Measurements from ENCODE around the gene CLTC.
"Not testable (repeated sequence)": the region's sequence is repeated elsewhere in the genome, so short reads cannot be mapped to it uniquely, and the experiment has no call there.

The CLTC gene

GRCh38 chr17:59619298-59620063, at the start of gene CLTC:
Gene CLTC (plus strand): TSS chr17:59619895. CDS start chr17:59620132, 237 bp downstream.
- Histone ChIP-seq H3K9me3 (ENCODE audit: control insufficient read depth in 2 of 2, low read length in 2 of 2) (no peaks in the 10 kb centered on the region), H3K9ac (ENCODE audit: low read depth in 1 of 2, low read length in 2 of 2) (peak within 1 kb of the TSS; percentile 92 to 99), H3K4me1 (ENCODE audit: control insufficient read depth in 2 of 2, insufficient read depth in 2 of 2, low read length in 2 of 2) (peaks cover 32 to 41% of the 10 kb centered on the region in 2 donors), H3K36me3 (ENCODE audit: control insufficient read depth in 2 of 2, insufficient read depth in 2 of 2, low read length in 2 of 2) (no peaks in the 10 kb centered on the region), H3K27ac (ENCODE audit: low read depth in 2 of 2, low read length in 2 of 2) (peak within 1 kb of the TSS; percentile 98 to 99), H3K4me3 (ENCODE audit: low read length in 2 of 2) (peak within 1 kb of the TSS; percentile 98 to 100), H3K27me3 (ENCODE audit: control insufficient read depth in 2 of 2, insufficient read depth in 2 of 2, low read length in 2 of 2) (no peaks in the 10 kb centered on the region)

- no peak overlapping the region for H3K4me3 ChIP-seq (ENCODE audit: low read length in 2 of 2)
- peaks cover 0 to 4% of the 10 kb centered on the region in 2 donors for H3K36me3 ChIP-seq (ENCODE audit: control insufficient read depth in 2 of 2, insufficient read depth in 2 of 2, low read length in 2 of 2)
- no peaks in the 10 kb centered on the region for H3K4me1 ChIP-seq (ENCODE audit: control insufficient read depth in 2 of 2, insufficient read depth in 2 of 2, low read length in 2 of 2)
- H3K9ac ChIP-seq (ENCODE audit: low read depth in 1 of 2, low read length in 2 of 2), result no peak overlapping the region
- no peak overlapping the region for H3K27ac ChIP-seq (ENCODE audit: low read depth in 2 of 2, low read length in 2 of 2)
- H3K9me3 ChIP-seq (ENCODE audit: control insufficient read depth in 2 of 2, low read length in 2 of 2), result no peaks in the 10 kb centered on the region
- H3K27me3 ChIP-seq (ENCODE audit: control insufficient read depth in 2 of 2, insufficient read depth in 2 of 2, low read length in 2 of 2), result no peaks in the 10 kb centered on the region
These were observed 47.3 kb upstream of the CLTC start for GRCh38 chr17:59572301-59572924.

GRCh38 chr17:59584168-59584567, 35.5 kb upstream of the CLTC start:
- not testable (repeated sequence) for H3K4me1 ChIP-seq (ENCODE audit: control insufficient read depth in 2 of 2, insufficient read depth in 2 of 2, low read length in 2 of 2); H3K9me3 ChIP-seq (ENCODE audit: control insufficient read depth in 2 of 2, low read length in 2 of 2)

GRCh38 chr17:59600169-59600568, 19.5 kb upstream of the CLTC start:
- peaks cover 16 to 30% of the 10 kb centered on the region in 2 donors for H3K36me3 ChIP-seq (ENCODE audit: control insufficient read depth in 2 of 2, insufficient read depth in 2 of 2, low read length in 2 of 2)
- H3K27me3 ChIP-seq (ENCODE audit: control insufficient read depth in 2 of 2, insufficient read depth in 2 of 2, low read length in 2 of 2), result no peaks in the 10 kb centered on the region
- H3K9ac ChIP-seq (ENCODE audit: low read depth in 1 of 2, low read length in 2 of 2), result no peak overlapping the region
- no peak overlapping the region for H3K4me3 ChIP-seq (ENCODE audit: low read length in 2 of 2)
- H3K4me1 ChIP-seq (ENCODE audit: control insufficient read depth in 2 of 2, insufficient read depth in 2 of 2, low read length in 2 of 2), result no peaks in the 10 kb centered on the region
- no peak overlapping the region for H3K27ac ChIP-seq (ENCODE audit: low read depth in 2 of 2, low read length in 2 of 2)
- no peaks in the 10 kb centered on the region for H3K9me3 ChIP-seq (ENCODE audit: control insufficient read depth in 2 of 2, low read length in 2 of 2)

More at GRCh38 chr17:59584168-59584567, 35.5 kb upstream of the CLTC start:
- H3K4me3 ChIP-seq (ENCODE audit: low read length in 2 of 2); H3K27ac ChIP-seq (ENCODE audit: low read depth in 2 of 2, low read length in 2 of 2); H3K36me3 ChIP-seq (ENCODE audit: control insufficient read depth in 2 of 2, insufficient read depth in 2 of 2, low read length in 2 of 2); H3K27me3 ChIP-seq (ENCODE audit: control insufficient read depth in 2 of 2, insufficient read depth in 2 of 2, low read length in 2 of 2); H3K9ac ChIP-seq (ENCODE audit: low read depth in 1 of 2, low read length in 2 of 2): not testable (repeated sequence)

GRCh38 chr17:59601130-59601529, 18.6 kb upstream of the CLTC start:
- H3K9me3 ChIP-seq (ENCODE audit: control insufficient read depth in 2 of 2, low read length in 2 of 2), result no peaks in the 10 kb centered on the region
- H3K4me3 ChIP-seq (ENCODE audit: low read length in 2 of 2), result no peak overlapping the region
- no peak overlapping the region for H3K27ac ChIP-seq (ENCODE audit: low read depth in 2 of 2, low read length in 2 of 2)
- no peaks in the 10 kb centered on the region for H3K27me3 ChIP-seq (ENCODE audit: control insufficient read depth in 2 of 2, insufficient read depth in 2 of 2, low read length in 2 of 2)
- no peaks in the 10 kb centered on the region for H3K4me1 ChIP-seq (ENCODE audit: control insufficient read depth in 2 of 2, insufficient read depth in 2 of 2, low read length in 2 of 2)
- no peak overlapping the region for H3K9ac ChIP-seq (ENCODE audit: low read depth in 1 of 2, low read length in 2 of 2)
- peaks cover 22 to 39% of the 10 kb centered on the region in 2 donors for H3K36me3 ChIP-seq (ENCODE audit: control insufficient read depth in 2 of 2, insufficient read depth in 2 of 2, low read length in 2 of 2)

DNA sequence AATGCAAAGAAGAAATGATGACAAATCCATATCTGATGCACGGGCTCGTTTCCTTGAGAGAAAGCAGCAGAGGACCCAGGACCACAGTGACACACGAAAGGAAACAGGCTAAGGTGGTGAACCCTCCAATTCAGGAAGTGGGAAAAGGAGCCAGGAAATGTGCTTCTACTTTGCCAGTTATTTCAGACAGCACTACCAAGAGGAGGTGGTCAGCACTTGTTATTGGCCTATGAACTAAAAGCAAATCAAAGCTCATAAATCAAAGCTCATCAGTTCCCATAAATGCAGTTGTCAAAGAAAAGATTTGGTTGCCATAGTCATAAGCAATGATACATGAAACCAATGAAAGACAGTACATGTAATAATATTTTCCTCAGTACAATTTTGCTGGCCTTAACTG, 12.6 kb upstream of the CLTC start:
- H3K9me3 ChIP-seq (ENCODE audit: control insufficient read depth in 2 of 2, low read length in 2 of 2), result no peaks in the 10 kb centered on the region
- H3K9ac ChIP-seq (ENCODE audit: low read depth in 1 of 2, low read length in 2 of 2), result no peak overlapping the region
- H3K27me3 ChIP-seq (ENCODE audit: control insufficient read depth in 2 of 2, insufficient read depth in 2 of 2, low read length in 2 of 2), result no peaks in the 10 kb centered on the region
- no peak overlapping the region for H3K27ac ChIP-seq (ENCODE audit: low read depth in 2 of 2, low read length in 2 of 2)
- peaks cover 15 to 37% of the 10 kb centered on the region in 2 donors for H3K36me3 ChIP-seq (ENCODE audit: control insufficient read depth in 2 of 2, insufficient read depth in 2 of 2, low read length in 2 of 2)
- no peaks in the 10 kb centered on the region for H3K4me1 ChIP-seq (ENCODE audit: control insufficient read depth in 2 of 2, insufficient read depth in 2 of 2, low read length in 2 of 2)
- H3K4me3 ChIP-seq (ENCODE audit: low read length in 2 of 2), result no peak overlapping the region

DNA sequence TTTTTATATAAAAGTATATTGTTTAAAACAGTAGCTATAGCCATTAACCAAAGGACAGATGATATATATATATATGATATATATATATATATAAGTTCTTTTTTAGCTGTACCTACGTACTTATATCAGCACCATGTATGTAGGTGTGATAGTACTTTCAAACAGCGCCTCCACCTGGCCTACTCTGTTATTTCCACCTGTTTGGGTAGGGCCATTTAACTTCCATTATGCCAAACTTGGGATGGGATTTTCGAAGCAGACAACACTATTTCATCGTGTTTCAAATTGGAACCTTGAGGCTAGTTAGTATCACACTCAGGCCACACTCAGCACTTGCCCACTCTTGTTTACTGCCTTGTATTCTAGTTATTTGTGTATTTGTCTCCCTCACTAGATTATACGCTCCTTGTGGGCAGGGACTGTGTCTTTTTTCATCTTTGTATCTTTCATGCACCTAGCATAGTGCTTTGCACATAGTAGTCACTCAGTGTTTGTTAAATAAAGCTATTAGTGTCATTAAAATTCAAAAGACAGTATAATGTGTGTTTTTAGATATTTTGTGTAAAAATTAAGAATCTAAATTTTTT, 11.8 kb upstream of the CLTC start:
- Histone ChIP-seq H3K4me1 (ENCODE audit: control insufficient read depth in 2 of 2, insufficient read depth in 2 of 2, low read length in 2 of 2) (no peaks in the 10 kb centered on the region), H3K36me3 (ENCODE audit: control insufficient read depth in 2 of 2, insufficient read depth in 2 of 2, low read length in 2 of 2) (peaks cover 9 to 31% of the 10 kb centered on the region in 2 donors), H3K27me3 (ENCODE audit: control insufficient read depth in 2 of 2, insufficient read depth in 2 of 2, low read length in 2 of 2) (no peaks in the 10 kb centered on the region), H3K4me3 (ENCODE audit: low read length in 2 of 2) (no peak overlapping the region), H3K27ac (ENCODE audit: low read depth in 2 of 2, low read length in 2 of 2) (no peak overlapping the region), H3K9me3 (ENCODE audit: control insufficient read depth in 2 of 2, low read length in 2 of 2) (no peaks in the 10 kb centered on the region), H3K9ac (ENCODE audit: low read depth in 1 of 2, low read length in 2 of 2) (no peak overlapping the region)

GRCh38 chr17:59611503-59611902, 8.2 kb upstream of the CLTC start:
- H3K4me1 ChIP-seq (ENCODE audit: control insufficient read depth in 2 of 2, insufficient read depth in 2 of 2, low read length in 2 of 2), result no peaks in the 10 kb centered on the region
- no peaks in the 10 kb centered on the region for H3K27me3 ChIP-seq (ENCODE audit: control insufficient read depth in 2 of 2, insufficient read depth in 2 of 2, low read length in 2 of 2)
- no peak overlapping the region for H3K4me3 ChIP-seq (ENCODE audit: low read length in 2 of 2)
- peaks cover 3 to 8% of the 10 kb centered on the region in 2 donors for H3K36me3 ChIP-seq (ENCODE audit: control insufficient read depth in 2 of 2, insufficient read depth in 2 of 2, low read length in 2 of 2)
- no peak overlapping the region for H3K27ac ChIP-seq (ENCODE audit: low read depth in 2 of 2, low read length in 2 of 2)
- H3K9me3 ChIP-seq (ENCODE audit: control insufficient read depth in 2 of 2, low read length in 2 of 2), result no peaks in the 10 kb centered on the region
- no peak overlapping the region for H3K9ac ChIP-seq (ENCODE audit: low read depth in 1 of 2, low read length in 2 of 2)

DNA sequence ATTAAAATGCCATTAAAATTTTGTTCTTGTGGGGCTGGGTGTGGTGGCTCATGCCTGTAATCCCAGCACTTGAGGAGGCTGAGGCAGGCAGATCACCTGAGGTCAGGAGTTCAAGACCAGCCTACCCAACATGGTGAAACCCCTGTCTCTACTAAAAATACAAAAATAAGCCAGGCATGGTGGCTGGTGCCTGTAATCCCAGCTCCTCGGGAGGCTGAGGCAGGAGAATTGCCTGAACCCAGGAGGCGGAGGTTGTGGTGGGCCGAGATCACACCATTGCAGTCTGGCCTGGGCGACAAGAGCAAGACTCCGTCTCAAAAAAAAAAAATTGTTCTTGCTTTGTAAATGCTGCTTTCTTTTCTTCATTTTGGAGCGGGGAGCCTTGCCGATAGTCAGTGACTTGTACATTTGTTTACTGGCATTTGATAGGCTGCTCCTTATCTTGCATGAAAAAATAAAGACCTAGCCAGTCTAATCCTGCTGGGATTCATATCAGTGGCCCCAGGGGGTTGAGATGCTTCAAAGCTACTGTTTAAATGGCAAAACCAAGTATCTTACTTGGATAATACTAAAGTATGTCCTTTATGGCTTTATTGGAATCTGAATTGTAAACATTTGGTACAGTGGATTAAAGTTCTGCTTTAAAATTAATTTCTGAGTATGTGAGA, 3.3 kb upstream of the CLTC start:
- H3K4me1 ChIP-seq (ENCODE audit: control insufficient read depth in 2 of 2, insufficient read depth in 2 of 2, low read length in 2 of 2), result peaks cover 10 to 18% of the 10 kb centered on the region in 2 donors
- H3K9ac ChIP-seq (ENCODE audit: low read depth in 1 of 2, low read length in 2 of 2), result no peak overlapping the region
- no peak overlapping the region for H3K4me3 ChIP-seq (ENCODE audit: low read length in 2 of 2)
- H3K27me3 ChIP-seq (ENCODE audit: control insufficient read depth in 2 of 2, insufficient read depth in 2 of 2, low read length in 2 of 2), result no peaks in the 10 kb centered on the region
- no peaks in the 10 kb centered on the region for H3K9me3 ChIP-seq (ENCODE audit: control insufficient read depth in 2 of 2, low read length in 2 of 2)
- no peak overlapping the region for H3K27ac ChIP-seq (ENCODE audit: low read depth in 2 of 2, low read length in 2 of 2)
- no peaks in the 10 kb centered on the region for H3K36me3 ChIP-seq (ENCODE audit: control insufficient read depth in 2 of 2, insufficient read depth in 2 of 2, low read length in 2 of 2)

Data from mucosa of rectum (tissue), 2 donors.